Glomerular endothelial cell (primary cell): Measurements from ENCODE around the gene POLR3F. TPM values are rescaled to one million over a fixed set of nuclear protein-coding genes. Genes with fewer than 3 reads are reported as not detected.
"Not testable (repeated sequence)": the region's sequence is repeated elsewhere in the genome, so short reads cannot be mapped to it uniquely, and the experiment has no call there.

Experiments
- DNase-seq: peaks from one replicate; pipeline ENCODE4 v3.0.0-alpha.2; 2011; ENCODE audit warnings: low read depth, low spot score; ENCODE audit errors: extremely low read depth
- total RNA-seq: library from RNA; depleted of rRNA; stranded (reverse); fragments of >200 nt; gene quantifications from 2 replicates; pipeline ENCODE4 v1.2.3, GENCODE V29; 2015

The POLR3F gene
- total RNA-seq: 5.4 and 8.6 TPM in 2 replicates

GRCh38 chr20:18466894-18467730 is at the start of gene POLR3F, which contains the start of gene DZANK1:
Gene POLR3F, plus strand, starts transcription at chr20:18467390. Its CDS starts 117 bp downstream, at chr20:18467507.
Gene DZANK1, minus strand, starts transcription at chr20:18467030. Its CDS starts 1,672 bp downstream, at chr20:18465358.
- DNase-seq: peak; percentile 79

GRCh38 chr20:18421608-18422007 is 45.6 kb upstream of the POLR3F start:
- no peak for DNase-seq

- no peak for DNase-seq
Observed at GRCh38 chr20:18427214-18427613, 40.0 kb upstream of the POLR3F start.

GRCh38 chr20:18428490-18429173 is 38.6 kb upstream of the POLR3F start:
- no peak for DNase-seq

GRCh38 chr20:18430172-18430826 is 36.9 kb upstream of the POLR3F start:
- DNase-seq: no peak

GRCh38 chr20:18431206-18431605 is 36.0 kb upstream of the POLR3F start:
- DNase-seq: no peak

GRCh38 chr20:18436847-18437246 is 30.3 kb upstream of the POLR3F start:
- DNase-seq: no peak

GRCh38 chr20:18440403-18440802 is 26.8 kb upstream of the POLR3F start:
- DNase-seq: no peak

- DNase-seq: no peak
Observed at GRCh38 chr20:18443886-18444285, 23.3 kb upstream of the POLR3F start.

GRCh38 chr20:18456600-18456999 is 10.6 kb upstream of the POLR3F start:
- no peak for DNase-seq

GRCh38 chr20:18465536-18466200 is 1.5 kb upstream of the POLR3F start:
- DNase-seq: no peak

- DNase-seq: peak; percentile 18
Observed at GRCh38 chr20:18466574-18466893, 656 bp upstream of the POLR3F start.

GRCh38 chr20:18477218-18477617 is 10.0 kb downstream of the POLR3F start:
- no peak for DNase-seq

GRCh38 chr20:18477821-18478220 is 10.6 kb downstream of the POLR3F start:
- no peak for DNase-seq

- no peak for DNase-seq
Observed at GRCh38 chr20:18481596-18481995, 14.4 kb downstream of the POLR3F start.

GRCh38 chr20:18488301-18488700 is 21.1 kb downstream of the POLR3F start:
- no peak for DNase-seq

GRCh38 chr20:18496042-18496441 is 28.9 kb downstream of the POLR3F start:
- no peak for DNase-seq

GRCh38 chr20:18496740-18497592 is 29.8 kb downstream of the POLR3F start, which contains the start of gene RBBP9:
Gene RBBP9, minus strand, starts transcription at chr20:18497225. Its CDS starts 58 bp downstream, at chr20:18497167.
- no peak for DNase-seq

- no peak for DNase-seq
Observed at GRCh38 chr20:18497603-18498002, 30.4 kb downstream of the POLR3F start.

GRCh38 chr20:18501672-18502071 is 34.5 kb downstream of the POLR3F start:
- DNase-seq: not testable (repeated sequence)
